K562 (cell line): ENCODE data around the gene HSPA1B. TPM values are rescaled to one million over a fixed set of nuclear protein-coding genes. Genes with fewer than 3 reads are reported as not detected.
A peak's percentile ranks its signal among the peaks of the same experiment; 100 is the strongest.

Experiments
- BHLHE40 ChIP-seq: IDR thresholded peaks from 2 replicates; pipeline ENCODE4 v1.6.1; 2011; ENCODE audit warnings: low read length, improper control_type of control experiment
- EP400 ChIP-seq: fragments of 450-650 bp; IDR thresholded peaks from 2 replicates; pipeline ENCODE4 v1.6.1; 2017; ENCODE audit warnings: antibody characterized with exemption, mild to moderate bottlenecking, moderate library complexity
- ETV1 ChIP-seq: fragments of 450-650 bp; conservative IDR thresholded peaks from 2 replicates; pipeline ENCODE4 v1.6.1; 2016; ENCODE audit warnings: missing genetic modification characterization, control low read depth, low read depth, missing compliant biosample characterization
- FUS ChIP-seq: fragments of 200-400 bp; formaldehyde crosslinking; optimal IDR thresholded peaks from 2 replicates; pipeline ENCODE3; 2017; ENCODE audit warnings: low read depth, low read length
- KLF1 ChIP-seq: fragments of 450-650 bp; IDR thresholded peaks from 2 replicates; pipeline ENCODE4 v1.6.1; 2016; ENCODE audit warnings: missing genetic modification characterization, missing compliant biosample characterization
- MAX ChIP-seq: sonication (generic); formaldehyde crosslinking; IDR thresholded peaks from 2 replicates; pipeline ENCODE4 v1.9.0; 2022; ENCODE audit warnings: mild to moderate bottlenecking, missing genetic modification reagents
- NR1H2 ChIP-seq: sonication (generic); formaldehyde crosslinking; IDR thresholded peaks from 2 replicates; pipeline ENCODE4 v1.4.0; 2020; ENCODE audit warnings: mild to moderate bottlenecking, missing genetic modification reagents
- PTTG1 ChIP-seq: fragments of 450-650 bp; IDR thresholded peaks from 2 replicates; pipeline ENCODE4 v1.6.1; 2016; ENCODE audit warnings: low read depth, mild to moderate bottlenecking, missing genetic modification characterization, missing compliant biosample characterization
- STAT5A ChIP-seq: IDR thresholded peaks from 2 replicates; pipeline ENCODE4 v1.6.1; 2012; ENCODE audit warnings: low read length, inconsistent platforms, borderline replicate concordance
- STAT6 ChIP-seq: sonication (generic); formaldehyde crosslinking; IDR thresholded peaks from 2 replicates; pipeline ENCODE4 v1.8.1; 2023; ENCODE audit warnings: mild to moderate bottlenecking, missing genetic modification reagents
- TSHZ1 ChIP-seq: fragments of 250-450 bp; sonication (Bioruptor Pico); IDR thresholded peaks from 2 replicates; pipeline ENCODE4 v1.4.0; 2020; ENCODE audit warnings: mild to moderate bottlenecking, moderate library complexity
- YY1 ChIP-seq, 3 experiments: IDR thresholded peaks; 2 replicates each; pipeline ENCODE4 v1.6.1; 2011; ENCODE audit warnings: low read length in 2 of 3, mild to moderate bottlenecking in 2 of 3, moderate library complexity in 2 of 3, borderline replicate concordance in 1 of 3, control low read depth in 1 of 3, low read depth in 1 of 3; ENCODE audit not compliant: insufficient read depth in 3 of 3, insufficient replicate concordance in 2 of 3, control insufficient read depth in 1 of 3, insufficient read length in 1 of 3; ENCODE audit errors: extremely low read depth in 1 of 3
- ZNF253 ChIP-seq: fragments of 250-450 bp; sonication (Bioruptor Pico); conservative IDR thresholded peaks from 2 replicates; pipeline ENCODE4 v1.6.1; 2021; ENCODE audit warnings: mild to moderate bottlenecking
- ZNF277 ChIP-seq: fragments of 250-450 bp; sonication (Bioruptor Pico); IDR thresholded peaks from 2 replicates; pipeline ENCODE4 v1.8.0; 2022; ENCODE audit warnings: inconsistent platforms, mild to moderate bottlenecking, moderate library complexity, borderline replicate concordance
- ZNF507 ChIP-seq: conservative IDR thresholded peaks from 2 replicates; pipeline ENCODE4 v1.6.1; 2017; ENCODE audit warnings: missing genetic modification characterization, missing compliant biosample characterization
- polyA plus RNA-seq, 8 experiments: library from polyadenylated mRNA; depleted of rRNA in 4 of 8; stranded (reverse) in 5 of 8; unstranded in 3 of 8; fragments of >200 nt; fragmentation: Nextera tagmentation in 2 of 8; fragmentation: Illumina TruSeq in 1 of 8; extraction: Ambion mirVana in 2 of 8; extraction: Trizol in 1 of 8; gene quantifications; 2 replicates each; pipeline versions ENCODE4 v1.2.1 to v1.2.3, GENCODE V29; 2011 to 2014; ENCODE audit warnings: inconsistent platforms in 1 of 8, missing spikeins in 1 of 8
- total RNA-seq, 7 experiments: library from RNA; depleted of rRNA in 6 of 7; stranded (reverse); fragments of >200 nt in 6 of 7; fragmentation: Illumina TruSeq in 2 of 7; extraction: Trizol in 2 of 7; gene quantifications; 2 replicates each; pipeline versions ENCODE4 v1.2.1 to v1.2.3, GENCODE V29; 2011 to 2021; ENCODE audit warnings: low replicate concordance in 1 of 7
- TF ChIP-seq, protein P1 (sequence below): sonication (generic); formaldehyde crosslinking; IDR thresholded peaks from 2 replicates; pipeline ENCODE4 v1.8.0; 2022; ENCODE audit warnings: mild to moderate bottlenecking, low read depth, missing genetic modification reagents

Gene HSPA1B
- total and polyA plus RNA-seq, 9 of the 15 experiments (the other 6 are each of a cell fraction or from before 2014, with no cell fraction given), result 0.27 to 227 (median 51.2) TPM

GRCh38 chr6:31836474-31837368 lies 9.2 kb downstream of the HSPA1B start (continued):
- TF ChIP-seq STAT6 (CRISPR knock-in tag), result no peak
- TF ChIP-seq ZNF277 (CRISPR knock-in tag), result 0 out of 2 replicates have a peak, but pooled peaks have one; percentile 18
- no peak for TF ChIP-seq TSHZ1
- TF ChIP-seq STAT5A, result no peak
- TF ChIP-seq NR1H2 (CRISPR knock-in tag), result peak; percentile 25; the same call in 1 of the 2 replicates
- TF ChIP-seq MAX, result no peak
- TF ChIP-seq ZNF253 (CRISPR knock-in tag), result no peak
- no peak for TF ChIP-seq KLF1 (tag)
- no peak for TF ChIP-seq PTTG1 (tag)
- TF ChIP-seq BHLHE40, result no peak
- no peak for TF ChIP-seq ETV1 (tag)
- TF ChIP-seq ZNF507, result no peak
- no peak for TF ChIP-seq FUS
- TF ChIP-seq, protein P1, sequence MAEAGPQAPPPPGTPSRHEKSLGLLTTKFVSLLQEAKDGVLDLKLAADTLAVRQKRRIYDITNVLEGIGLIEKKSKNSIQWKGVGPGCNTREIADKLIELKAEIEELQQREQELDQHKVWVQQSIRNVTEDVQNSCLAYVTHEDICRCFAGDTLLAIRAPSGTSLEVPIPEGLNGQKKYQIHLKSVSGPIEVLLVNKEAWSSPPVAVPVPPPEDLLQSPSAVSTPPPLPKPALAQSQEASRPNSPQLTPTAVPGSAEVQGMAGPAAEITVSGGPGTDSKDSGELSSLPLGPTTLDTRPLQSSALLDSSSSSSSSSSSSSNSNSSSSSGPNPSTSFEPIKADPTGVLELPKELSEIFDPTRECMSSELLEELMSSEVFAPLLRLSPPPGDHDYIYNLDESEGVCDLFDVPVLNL (CRISPR knock-in tag), result no peak
- no peak for TF ChIP-seq EP400
- TF ChIP-seq YY1 (IDR thresholded peaks at IDR 0.05; ENCODE audit: borderline replicate concordance in 1 of 3, control insufficient read depth in 1 of 3, extremely low read depth in 1 of 3, insufficient read depth in 3 of 3, insufficient read length in 1 of 3, insufficient replicate concordance in 2 of 3, low read depth in 1 of 3, low read length in 2 of 3), result no peak
